Measurements from ENCODE around the gene PRM1. TPM values are rescaled to one million over a fixed set of nuclear protein-coding genes. Genes with fewer than 3 reads are reported as not detected.

The PRM1 gene
- total and polyA plus RNA-seq, 2 of the 4 experiments (the other 2 are of a cell fraction): not detected

- dilution Hi-C loops (cut with HindIII; ENCODE audit: low sequenced_read_pairs, unreplicated experiment): no loop called here
- no peak overlapping the region for H2BK20ac ChIP-seq (ENCODE audit: low read depth, low read length)
- H4K8ac ChIP-seq (ENCODE audit: low read depth in 2 of 2, low read length in 2 of 2): no peak overlapping the region
- no peak overlapping the region for H2AFZ ChIP-seq (replicated peaks; ENCODE audit: low read length, poor library complexity)
- H4K5ac ChIP-seq (ENCODE audit: low read depth, low read length): no peak overlapping the region
- no peak overlapping the region for H2BK5ac ChIP-seq (ENCODE audit: low read depth, low read length, poor library complexity, severe bottlenecking)
- no peak overlapping the region for H3K9ac ChIP-seq (ENCODE audit: low read depth, low read length)
- in situ Hi-C loops (cut with MboI; ENCODE audit: low sequenced_read_pairs): no loop called here
- no peaks in the 10 kb centered on the region for H3K79me1 ChIP-seq (ENCODE audit: low read depth in 1 of 2, low read length in 2 of 2)
- no peak overlapping the region for H4K91ac ChIP-seq (ENCODE audit: insufficient read depth, low read depth, low read length)
- H2BK15ac ChIP-seq (ENCODE audit: low read depth, low read length): no peak overlapping the region
- H3K56ac ChIP-seq (ENCODE audit: extremely low read depth, insufficient read depth, low read length): no peak overlapping the region
- no peak for ATAC-seq (ENCODE audit: low read depth)
- H3K36me3 ChIP-seq (ENCODE audit: control insufficient read depth, insufficient read depth, low read length): no peaks in the 10 kb centered on the region
- H2BK120ac ChIP-seq (ENCODE audit: low read depth, low read length): no peak overlapping the region
- H3K14ac ChIP-seq (replicated peaks; ENCODE audit: low read depth, low read length): no peak overlapping the region
- no peak overlapping the region for H3K4ac ChIP-seq (ENCODE audit: low read depth, low read length)
- no peak overlapping the region for H2AK9ac ChIP-seq (replicated peaks; ENCODE audit: low read depth, low read length, poor library complexity)
- H3K18ac ChIP-seq (ENCODE audit: low read depth, low read length): no peak overlapping the region
- intact Hi-C loops (cut with micrococcal nuclease): no loop called here
- H2AK5ac ChIP-seq (ENCODE audit: low read depth, low read length): no peak overlapping the region
- no peak overlapping the region for H3K4me2 ChIP-seq (ENCODE audit: low read depth, low read length)
- ChIA-PET POLR2A (ENCODE audit: unreplicated experiment) (no interaction called here), CTCF (no interaction called here)
- no TSS peak for BruUV-seq (replicated peaks)
- H3K4me3 ChIP-seq (ENCODE audit: insufficient read depth, low read depth, low read length): no peak overlapping the region
- no peak overlapping the region for H3K27ac ChIP-seq (ENCODE audit: insufficient read depth, low read length)
- H3K4me1 ChIP-seq (ENCODE audit: control insufficient read depth, insufficient read depth, low read length): 0 out of 2 replicates have a peak, but pooled peaks cover 2% of the 10 kb centered on the region
- TF ChIP-seq FOS (IDR thresholded peaks at IDR 0.05; ENCODE audit: low read depth, low read length): no peak
- TF ChIP-seq SMC3 (IDR thresholded peaks at IDR 0.05; ENCODE audit: low read depth, low read length): no peak
- no peak for TF ChIP-seq POLR2A (IDR thresholded peaks at IDR 0.05; ENCODE audit: low read depth, low read length)
- TF ChIP-seq MAZ (IDR thresholded peaks at IDR 0.05; ENCODE audit: borderline replicate concordance, low read depth, low read length): no peak
- TF ChIP-seq RFX5 (IDR thresholded peaks at IDR 0.05; ENCODE audit: low read depth, low read length): no peak
- no peak for TF ChIP-seq CEBPB (IDR thresholded peaks at IDR 0.05; ENCODE audit: low read depth, low read length)
- TF ChIP-seq MXI1 (IDR thresholded peaks at IDR 0.05; ENCODE audit: borderline replicate concordance, low read depth, low read length): no peak
- no peak for TF ChIP-seq CHD1 (IDR thresholded peaks at IDR 0.05; ENCODE audit: low read depth, low read length)
- TF ChIP-seq CTCF (conservative IDR thresholded peaks at IDR 0.05; ENCODE audit: low read depth, low read length): no peak
- no peak for TF ChIP-seq RCOR1 (IDR thresholded peaks at IDR 0.05; ENCODE audit: insufficient replicate concordance, low read length)
- no peak for TF ChIP-seq BHLHE40 (IDR thresholded peaks at IDR 0.05; ENCODE audit: low read depth, low read length)
- no peak for TF ChIP-seq RAD21 (IDR thresholded peaks at IDR 0.05; ENCODE audit: low read length)
- TF ChIP-seq NFE2L2 (IDR thresholded peaks at IDR 0.05; ENCODE audit: low read depth, low read length): no peak
- TF ChIP-seq MAFK (IDR thresholded peaks at IDR 0.05; ENCODE audit: low read depth, low read length): no peak
- TF ChIP-seq ELK1 (IDR thresholded peaks at IDR 0.05; ENCODE audit: borderline replicate concordance, low read depth, low read length): no peak
- 75% methylated on average over 4 of the region's 5 CpGs; no CpG with 5 or more reads in 1 of the 2 experiments for WGBS, 2 experiments (ENCODE audit: extremely low coverage in 2 of 2, insufficient read length in 1 of 2)
- no peaks in the 10 kb centered on the region for H3K9me1 ChIP-seq (ENCODE audit: insufficient read depth, low read length)
- no peak overlapping the region for H3K23ac ChIP-seq (ENCODE audit: low read depth, low read length)
- 0 out of 2 replicates have a peak, but pooled peaks cover under 1% of the 10 kb centered on the region for H4K20me1 ChIP-seq (ENCODE audit: insufficient read depth, low read length)
- H3K27me3 ChIP-seq (ENCODE audit: control insufficient read depth, insufficient read depth, low read length): peaks cover 6% of the 10 kb centered on the region
- H3K9me3 ChIP-seq (ENCODE audit: control insufficient read depth, insufficient read depth, low read length): no peaks in the 10 kb centered on the region
- DNase-seq: no peak
Observed at GRCh38 chr16:11245222-11245737, 35.9 kb downstream of the PRM1 start.
